K562 (cell line): ENCODE measurements around the gene CWF19L1. TPM values are rescaled to one million over a fixed set of nuclear protein-coding genes. Genes with fewer than 3 reads are reported as not detected.

Experiments
- polyA plus RNA-seq, 8 experiments: library from polyadenylated mRNA; depleted of rRNA in 4 of 8; stranded (reverse) in 5 of 8; unstranded in 3 of 8; fragments of >200 nt; fragmentation: Nextera tagmentation in 2 of 8; fragmentation: Illumina TruSeq in 1 of 8; extraction: Ambion mirVana in 2 of 8; extraction: Trizol in 1 of 8; gene quantifications; 2 replicates each; pipeline versions ENCODE4 v1.2.1 to v1.2.3, GENCODE V29; 2011 to 2014; ENCODE audit warnings: inconsistent platforms in 1 of 8, missing spikeins in 1 of 8
- small RNA-seq: library from RNA; depleted of rRNA; stranded (forward); fragments of <200 nt; gene quantifications from one replicate; pipeline ENCODE3, GENCODE V24; 2014
- total RNA-seq, 7 experiments: library from RNA; depleted of rRNA in 6 of 7; stranded (reverse); fragments of >200 nt in 6 of 7; fragmentation: Illumina TruSeq in 2 of 7; extraction: Trizol in 2 of 7; gene quantifications; 2 replicates each; pipeline versions ENCODE4 v1.2.1 to v1.2.3, GENCODE V29; 2011 to 2021; ENCODE audit warnings: low replicate concordance in 1 of 7

Gene CWF19L1
- total and polyA plus RNA-seq, 9 of the 15 experiments (the other 6 are each of a cell fraction or from before 2014, with no cell fraction given), result 19.5 to 49.9 (median 30.9) TPM

Small RNA genes lying within 50 kb of the gene (small RNA-seq; reads per million reads assigned to genes)
- gene RNU6-422P, result not detected
- 8.8 reads per million, percentile 95 among the genes with 10 or more reads in this experiment for gene SNORA12

Other genes starting within 250 kb of the CWF19L1 start
- gene CPN1, start 185.8 kb downstream of the CWF19L1 start, total RNA-seq (2014; rRNA removed), result not detected in 2 replicates
- not detected in 2 replicates for gene CPN1, start 185.8 kb downstream of the CWF19L1 start, total RNA-seq (2014; rRNA removed; fragmentation: Illumina TruSeq; extraction: Trizol)
- gene CPN1, start 185.8 kb downstream of the CWF19L1 start, total RNA-seq (2015; rRNA removed; fragmentation: Illumina TruSeq; extraction: Trizol), result not detected in 2 replicates
- 0.09 TPM in 1 of 2 replicates, not detected in the other for gene CPN1, start 185.8 kb downstream of the CWF19L1 start, total RNA-seq (2021)
- not detected in 2 replicates for gene CPN1, start 185.8 kb downstream of the CWF19L1 start, polyA plus RNA-seq (2011; rRNA removed)
- gene CPN1, start 185.8 kb downstream of the CWF19L1 start, polyA plus RNA-seq (2014; fragmentation: Illumina TruSeq; extraction: Trizol), result 0.40 TPM in 1 of 2 replicates, not detected in the other
- under 1 TPM in 1 of 2 experiments, not detected in 1; 0.15 TPM for gene CPN1, start 185.8 kb downstream of the CWF19L1 start, polyA plus RNA-seq (2014; fragmentation: Nextera tagmentation; extraction: Ambion mirVana)
- 0.17 TPM in 1 of 2 replicates, not detected in the other for gene CPN1, start 185.8 kb downstream of the CWF19L1 start, polyA plus RNA-seq (2014; rRNA removed)
- 11.9 and 15.4 TPM in 2 replicates for gene ERLIN1, start 81.6 kb downstream of the CWF19L1 start, total RNA-seq (2014; rRNA removed)
- 15.4 and 15.9 TPM in 2 replicates for gene ERLIN1, start 81.6 kb downstream of the CWF19L1 start, total RNA-seq (2014; rRNA removed; fragmentation: Illumina TruSeq; extraction: Trizol)
- 16.9 and 17.8 TPM in 2 replicates for gene ERLIN1, start 81.6 kb downstream of the CWF19L1 start, total RNA-seq (2015; rRNA removed; fragmentation: Illumina TruSeq; extraction: Trizol)
- 14.6 and 14.7 TPM in 2 replicates for gene ERLIN1, start 81.6 kb downstream of the CWF19L1 start, total RNA-seq (2021)
- gene ERLIN1, start 81.6 kb downstream of the CWF19L1 start, polyA plus RNA-seq (2011; rRNA removed), result 20.1 and 23.0 TPM in 2 replicates
- gene ERLIN1, start 81.6 kb downstream of the CWF19L1 start, polyA plus RNA-seq (2014; fragmentation: Illumina TruSeq; extraction: Trizol), result 20.3 and 26.8 TPM in 2 replicates
- gene ERLIN1, start 81.6 kb downstream of the CWF19L1 start, polyA plus RNA-seq (2014; fragmentation: Nextera tagmentation; extraction: Ambion mirVana), result 10 to 100 TPM in 1 of 2 experiments, 1 to 10 TPM in 1; 9.8 to 15.5 TPM
- 16.1 and 19.1 TPM in 2 replicates for gene ERLIN1, start 81.6 kb downstream of the CWF19L1 start, polyA plus RNA-seq (2014; rRNA removed)
- gene CHUK, start 38.0 kb downstream of the CWF19L1 start, total RNA-seq (2014; rRNA removed), result 17.0 and 18.3 TPM in 2 replicates
- 33.1 and 36.5 TPM in 2 replicates for gene CHUK, start 38.0 kb downstream of the CWF19L1 start, total RNA-seq (2014; rRNA removed; fragmentation: Illumina TruSeq; extraction: Trizol)
- gene CHUK, start 38.0 kb downstream of the CWF19L1 start, total RNA-seq (2015; rRNA removed; fragmentation: Illumina TruSeq; extraction: Trizol), result 25.4 and 32.4 TPM in 2 replicates
- 20.2 and 20.9 TPM in 2 replicates for gene CHUK, start 38.0 kb downstream of the CWF19L1 start, total RNA-seq (2021)
- gene CHUK, start 38.0 kb downstream of the CWF19L1 start, polyA plus RNA-seq (2011; rRNA removed), result 15.6 and 25.9 TPM in 2 replicates
- gene CHUK, start 38.0 kb downstream of the CWF19L1 start, polyA plus RNA-seq (2014; fragmentation: Illumina TruSeq; extraction: Trizol), result 29.0 and 30.9 TPM in 2 replicates
- gene CHUK, start 38.0 kb downstream of the CWF19L1 start, polyA plus RNA-seq (2014; fragmentation: Nextera tagmentation; extraction: Ambion mirVana), result 10 to 100 TPM in 1 of 2 experiments, 1 to 10 TPM in 1; 8.1 to 10.0 TPM
- gene CHUK, start 38.0 kb downstream of the CWF19L1 start, polyA plus RNA-seq (2014; rRNA removed), result 17.3 and 18.2 TPM in 2 replicates
- gene BLOC1S2, start 19.0 kb upstream of the CWF19L1 start, total RNA-seq (2014; rRNA removed), result 34.7 and 40.1 TPM in 2 replicates
- 38.0 and 43.0 TPM in 2 replicates for gene BLOC1S2, start 19.0 kb upstream of the CWF19L1 start, total RNA-seq (2014; rRNA removed; fragmentation: Illumina TruSeq; extraction: Trizol)
- gene BLOC1S2, start 19.0 kb upstream of the CWF19L1 start, total RNA-seq (2015; rRNA removed; fragmentation: Illumina TruSeq; extraction: Trizol), result 34.1 and 34.9 TPM in 2 replicates
- 28.7 and 29.5 TPM in 2 replicates for gene BLOC1S2, start 19.0 kb upstream of the CWF19L1 start, total RNA-seq (2021)
- 21.8 and 34.8 TPM in 2 replicates for gene BLOC1S2, start 19.0 kb upstream of the CWF19L1 start, polyA plus RNA-seq (2011; rRNA removed)
- gene BLOC1S2, start 19.0 kb upstream of the CWF19L1 start, polyA plus RNA-seq (2014; fragmentation: Illumina TruSeq; extraction: Trizol), result 30.2 and 31.6 TPM in 2 replicates
- 10 to 100 TPM; 41.9 to 45.8 TPM for gene BLOC1S2, start 19.0 kb upstream of the CWF19L1 start, polyA plus RNA-seq (2014; fragmentation: Nextera tagmentation; extraction: Ambion mirVana)
- gene BLOC1S2, start 19.0 kb upstream of the CWF19L1 start, polyA plus RNA-seq (2014; rRNA removed), result 40.0 and 41.7 TPM in 2 replicates
- gene PKD2L1, start 62.6 kb upstream of the CWF19L1 start, total RNA-seq (2014; rRNA removed), result not detected in 2 replicates
- not detected in 2 replicates for gene PKD2L1, start 62.6 kb upstream of the CWF19L1 start, total RNA-seq (2014; rRNA removed; fragmentation: Illumina TruSeq; extraction: Trizol)
- not detected in 2 replicates for gene PKD2L1, start 62.6 kb upstream of the CWF19L1 start, total RNA-seq (2015; rRNA removed; fragmentation: Illumina TruSeq; extraction: Trizol)
- gene PKD2L1, start 62.6 kb upstream of the CWF19L1 start, total RNA-seq (2021), result not detected in 2 replicates
- not detected in 2 replicates for gene PKD2L1, start 62.6 kb upstream of the CWF19L1 start, polyA plus RNA-seq (2011; rRNA removed)
- not detected in 2 replicates for gene PKD2L1, start 62.6 kb upstream of the CWF19L1 start, polyA plus RNA-seq (2014; fragmentation: Illumina TruSeq; extraction: Trizol)
- gene PKD2L1, start 62.6 kb upstream of the CWF19L1 start, polyA plus RNA-seq (2014; fragmentation: Nextera tagmentation; extraction: Ambion mirVana), result not detected
- gene PKD2L1, start 62.6 kb upstream of the CWF19L1 start, polyA plus RNA-seq (2014; rRNA removed), result not detected in 2 replicates
- gene SCD, start 79.6 kb upstream of the CWF19L1 start, total RNA-seq (2014; rRNA removed), result 114 and 153 TPM in 2 replicates
- 156 and 167 TPM in 2 replicates for gene SCD, start 79.6 kb upstream of the CWF19L1 start, total RNA-seq (2014; rRNA removed; fragmentation: Illumina TruSeq; extraction: Trizol)
- 159 and 165 TPM in 2 replicates for gene SCD, start 79.6 kb upstream of the CWF19L1 start, total RNA-seq (2015; rRNA removed; fragmentation: Illumina TruSeq; extraction: Trizol)
- gene SCD, start 79.6 kb upstream of the CWF19L1 start, total RNA-seq (2021), result 278 and 287 TPM in 2 replicates
- 486 and 648 TPM in 2 replicates for gene SCD, start 79.6 kb upstream of the CWF19L1 start, polyA plus RNA-seq (2011; rRNA removed)
- 279 and 309 TPM in 2 replicates for gene SCD, start 79.6 kb upstream of the CWF19L1 start, polyA plus RNA-seq (2014; fragmentation: Illumina TruSeq; extraction: Trizol)
- 100 to 1,000 TPM; 188 to 258 TPM for gene SCD, start 79.6 kb upstream of the CWF19L1 start, polyA plus RNA-seq (2014; fragmentation: Nextera tagmentation; extraction: Ambion mirVana)
- gene SCD, start 79.6 kb upstream of the CWF19L1 start, polyA plus RNA-seq (2014; rRNA removed), result 166 and 184 TPM in 2 replicates
- gene WNT8B, start 195.4 kb upstream of the CWF19L1 start, total RNA-seq (2014; rRNA removed), result not detected in 2 replicates
- gene WNT8B, start 195.4 kb upstream of the CWF19L1 start, total RNA-seq (2014; rRNA removed; fragmentation: Illumina TruSeq; extraction: Trizol), result not detected in 2 replicates
- not detected in 2 replicates for gene WNT8B, start 195.4 kb upstream of the CWF19L1 start, total RNA-seq (2015; rRNA removed; fragmentation: Illumina TruSeq; extraction: Trizol)
- gene WNT8B, start 195.4 kb upstream of the CWF19L1 start, total RNA-seq (2021), result not detected in 2 replicates
- not detected in 2 replicates for gene WNT8B, start 195.4 kb upstream of the CWF19L1 start, polyA plus RNA-seq (2011; rRNA removed)
- gene WNT8B, start 195.4 kb upstream of the CWF19L1 start, polyA plus RNA-seq (2014; fragmentation: Illumina TruSeq; extraction: Trizol), result not detected in 2 replicates
- gene WNT8B, start 195.4 kb upstream of the CWF19L1 start, polyA plus RNA-seq (2014; fragmentation: Nextera tagmentation; extraction: Ambion mirVana), result not detected
- not detected in 2 replicates for gene WNT8B, start 195.4 kb upstream of the CWF19L1 start, polyA plus RNA-seq (2014; rRNA removed)